Hematopoietic multipotent progenitor cell treated with erythropoietin and hydrocortisone succinate and interleukin-3 and kit ligand, for 4 days (in vitro differentiated cells): ENCODE data around the gene SERPINB12.

ENCODE experiments used
- DNase-seq: peaks from one replicate; pipeline ENCODE4 v3.0.0-alpha.2; 2015

SERPINB12 gene

GRCh38 chr18:63604791-63605567 is 62.8 kb downstream of the SERPINB12 start:
- no peak for DNase-seq

- no peak for DNase-seq
Measured at GRCh38 chr18:63606526-63606925, 64.4 kb downstream of the SERPINB12 start.

GRCh38 chr18:63613420-63613819 is 71.3 kb downstream of the SERPINB12 start:
- DNase-seq = no peak

- peak; percentile 22 for DNase-seq
Measured at GRCh38 chr18:63617049-63617914, 75.1 kb downstream of the SERPINB12 start.

- no peak for DNase-seq
Measured at GRCh38 chr18:63617915-63618234, 75.7 kb downstream of the SERPINB12 start.
